H9 (cell line): ENCODE data around the gene ZDHHC1. TPM values are rescaled to one million over a fixed set of nuclear protein-coding genes. Genes with fewer than 3 reads are reported as not detected.

Source experiments
- DNase-seq: peaks from one replicate; pipeline ENCODE4 v3.0.0-alpha.2; 2017
- H2AFZ ChIP-seq: one replicate; pipeline ENCODE4 v1.6.1; 2013; ENCODE audit warnings: mild to moderate bottlenecking, low read length, control low read depth, moderate library complexity
- H2AK5ac ChIP-seq: 2 replicates; pipeline ENCODE4 v1.6.1; 2013; ENCODE audit warnings: low read length, control low read depth, mixed read lengths; ENCODE audit not compliant: insufficient read length
- H2BK120ac ChIP-seq: one replicate; pipeline ENCODE4 v1.6.1; 2013; ENCODE audit warnings: low read depth, mild to moderate bottlenecking, low read length, control low read depth, inconsistent platforms; ENCODE audit not compliant: poor library complexity, severe bottlenecking
- H2BK12ac ChIP-seq: 2 replicates; pipeline ENCODE4 v1.6.1; 2013; ENCODE audit warnings: low read length, control low read depth, mixed read lengths, low read depth; ENCODE audit not compliant: insufficient read length
- H2BK15ac ChIP-seq: 2 replicates; pipeline ENCODE4 v1.6.1; 2013; ENCODE audit warnings: low read depth, low read length, control low read depth
- H2BK20ac ChIP-seq: one replicate; pipeline ENCODE4 v1.6.1; 2013; ENCODE audit warnings: low read depth, mild to moderate bottlenecking, low read length, control low read depth, inconsistent platforms; ENCODE audit not compliant: poor library complexity, severe bottlenecking
- H2BK5ac ChIP-seq: 2 replicates; pipeline ENCODE4 v1.6.1; 2013; ENCODE audit warnings: low read length, control low read depth, mixed read lengths; ENCODE audit not compliant: insufficient read length
- H3K14ac ChIP-seq: 2 replicates; pipeline ENCODE4 v1.6.1; 2013; ENCODE audit warnings: low read length, control low read depth; ENCODE audit not compliant: insufficient read depth
- H3K18ac ChIP-seq: 2 replicates; pipeline ENCODE4 v1.6.1; 2013; ENCODE audit warnings: low read depth, mild to moderate bottlenecking, mixed read lengths, low read length, control low read depth; ENCODE audit not compliant: insufficient read length
- H3K23ac ChIP-seq: 2 replicates; pipeline ENCODE4 v1.6.1; 2013; ENCODE audit warnings: low read length, control low read depth, mixed read lengths, low read depth; ENCODE audit not compliant: insufficient read length
- H3K23me2 ChIP-seq: 2 replicates; pipeline ENCODE4 v1.6.1; 2013; ENCODE audit warnings: low read depth, mild to moderate bottlenecking, mixed read lengths, low read length, control low read depth; ENCODE audit not compliant: insufficient read length, poor library complexity, severe bottlenecking
- H3K27ac ChIP-seq: 2 replicates; pipeline ENCODE4 v1.5.1; 2013; ENCODE audit warnings: low read length, control low read depth, mixed read lengths, low read depth; ENCODE audit not compliant: insufficient read length
- H3K27me3 ChIP-seq: 2 replicates; pipeline ENCODE4 v1.6.1; 2013; ENCODE audit warnings: low read length, control low read depth, inconsistent platforms; ENCODE audit not compliant: insufficient read depth
- H3K4ac ChIP-seq: 2 replicates; pipeline ENCODE4 v1.6.1; 2013; ENCODE audit warnings: low read depth, mild to moderate bottlenecking, control low read depth, inconsistent platforms, low read length, moderate library complexity
- H3K4me1 ChIP-seq: 2 replicates; pipeline ENCODE4 v1.6.1; 2013; ENCODE audit warnings: low read length, control low read depth, inconsistent platforms; ENCODE audit not compliant: insufficient read depth
- H3K4me2 ChIP-seq: 2 replicates; pipeline ENCODE4 v1.6.1; 2013; ENCODE audit warnings: low read length, control low read depth, mixed read lengths; ENCODE audit not compliant: insufficient read length, insufficient read depth
- H3K56ac ChIP-seq: 2 replicates; pipeline ENCODE4 v1.6.1; 2013; ENCODE audit warnings: low read depth, mild to moderate bottlenecking, mixed read lengths, low read length, control low read depth; ENCODE audit not compliant: insufficient read length
- H3K79me1 ChIP-seq: 2 replicates; pipeline ENCODE4 v1.6.1; 2013; ENCODE audit warnings: low read depth, mild to moderate bottlenecking, moderate library complexity, low read length, control low read depth, inconsistent platforms; ENCODE audit not compliant: insufficient read depth, poor library complexity, severe bottlenecking
- H3K79me2 ChIP-seq: 2 replicates; pipeline ENCODE4 v1.6.1; 2013; ENCODE audit warnings: low read length, control low read depth, inconsistent platforms; ENCODE audit not compliant: insufficient read depth
- H3K9ac ChIP-seq: 2 replicates; pipeline ENCODE4 v1.6.1; 2013; ENCODE audit warnings: low read length, control low read depth, mixed read lengths; ENCODE audit not compliant: insufficient read length; ENCODE audit errors: extremely low read depth
- H3K9me3 ChIP-seq: one replicate; pipeline ENCODE4 v1.6.1; 2013; ENCODE audit warnings: low read depth, low read length, inconsistent platforms; ENCODE audit not compliant: control insufficient read depth
- H3T11ph ChIP-seq: one replicate; pipeline ENCODE4 v1.6.1; 2013; ENCODE audit warnings: mild to moderate bottlenecking, low read length, control low read depth, inconsistent platforms
- H4K20me1 ChIP-seq: one replicate; pipeline ENCODE4 v1.6.1; 2013; ENCODE audit not compliant: control insufficient read depth, insufficient read length, insufficient read depth
- H4K5ac ChIP-seq: 2 replicates; pipeline ENCODE4 v1.6.1; 2013; ENCODE audit warnings: low read depth, mild to moderate bottlenecking, mixed read lengths, low read length, control low read depth; ENCODE audit not compliant: insufficient read length
- H4K8ac ChIP-seq: replicated peaks from 2 replicates; pipeline ENCODE4 v1.6.1; 2013; ENCODE audit warnings: low read length, control low read depth, mixed read lengths, low read depth; ENCODE audit not compliant: insufficient read length
- H4K91ac ChIP-seq: 2 replicates; pipeline ENCODE4 v1.6.1; 2013; ENCODE audit warnings: low read depth, mild to moderate bottlenecking, moderate library complexity, mixed read lengths, low read length, control low read depth; ENCODE audit not compliant: insufficient read length
- H3K27ac Mint-ChIP-seq, 3 experiments: 2 replicates in 2 of 3; 3 replicates in 1 of 3; pipeline ENCODE4 v1.8.0; 2020 to 2021; ENCODE audit warnings: mixed read lengths in 3 of 3, mild to moderate bottlenecking in 1 of 3, moderate library complexity in 1 of 3
- H3K27me3 Mint-ChIP-seq: 2 replicates; pipeline ENCODE4 v1.8.0; 2021; ENCODE audit warnings: low read depth, mild to moderate bottlenecking, moderate library complexity, mixed read lengths
- H3K36me3 Mint-ChIP-seq, 3 experiments: 2 replicates in 2 of 3; 3 replicates in 1 of 3; pipeline ENCODE4 v1.8.0; 2020 to 2021; ENCODE audit warnings: low read depth in 3 of 3, mixed read lengths in 3 of 3; ENCODE audit not compliant: insufficient read depth in 1 of 3
- H3K4me1 Mint-ChIP-seq, 2 experiments: 2 replicates each; pipeline ENCODE4 v1.8.0; 2020; ENCODE audit warnings: mixed read lengths in 2 of 2
- H3K4me3 Mint-ChIP-seq, 2 experiments: 2 replicates in 1 of 2; 3 replicates in 1 of 2; pipeline ENCODE4 v1.8.0; 2020 to 2021; ENCODE audit warnings: mild to moderate bottlenecking in 2 of 2, mixed read lengths in 2 of 2, moderate library complexity in 1 of 2
- H3K9me3 Mint-ChIP-seq, 2 experiments: 2 replicates in 1 of 2; 3 replicates in 1 of 2; pipeline ENCODE4 v1.8.0; 2020; ENCODE audit warnings: mild to moderate bottlenecking in 2 of 2, mixed read lengths in 2 of 2, moderate library complexity in 1 of 2
- CTCF ChIP-seq: fragments of 200-600 bp; sonication (generic); conservative IDR thresholded peaks from 3 replicates; pipeline ENCODE4 v1.8.0; 2021; ENCODE audit warnings: antibody characterized with exemption, mild to moderate bottlenecking
- WGBS: extraction: QIAGEN DNeasy Blood & Tissue Kit; methylation state at CpG from one replicate; pipeline ENCODE4 v1.1.7; 2013; ENCODE audit warnings: missing lambda C conversion rate, low lambda C conversion rate, mixed read lengths; ENCODE audit not compliant: insufficient read length; ENCODE audit errors: extremely low coverage; 5-methylcytosine and 5-hydroxymethylcytosine counted together
- total RNA-seq: library from RNA; stranded (reverse); gene quantifications from 2 replicates; pipeline ENCODE4 v1.2.1, GENCODE V29; 2021

Gene ZDHHC1
- total RNA-seq, 1 experiment from 2014 or later: 3.7 TPM

DNA sequence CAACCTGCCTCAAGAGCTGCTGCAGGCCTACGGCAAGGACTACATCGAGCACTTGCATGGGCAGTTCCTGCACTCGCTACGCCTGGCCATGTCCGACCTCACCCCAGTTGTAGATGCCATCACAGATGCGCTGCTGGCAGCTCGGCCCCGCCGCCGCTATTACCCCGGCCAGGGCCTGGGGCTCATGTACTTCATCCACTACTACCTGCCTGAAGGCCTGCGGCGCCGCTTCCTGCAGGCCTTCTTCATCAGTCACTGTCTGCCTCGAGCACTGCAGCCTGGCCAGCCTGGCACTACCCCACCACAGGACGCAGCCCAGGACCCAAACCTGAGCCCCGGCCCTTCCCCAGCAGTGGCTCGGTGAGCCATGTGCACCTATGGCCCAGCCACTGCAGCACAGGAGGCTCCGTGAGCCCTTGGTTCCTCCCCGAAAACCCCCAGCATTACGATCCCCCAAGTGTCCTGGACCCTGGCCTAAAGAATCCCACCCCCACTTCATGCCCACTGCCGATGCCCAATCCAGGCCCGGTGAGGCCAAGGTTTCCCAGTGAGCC is 20.4 kb upstream of the ZDHHC1 start:
- Histone ChIP-seq H3K9me3 (no peaks in the 10 kb centered on the region), H4K5ac (no peak overlapping the region), H2BK12ac (no peak overlapping the region), H3K9ac (no peak overlapping the region), H3K56ac (no peak overlapping the region), H4K8ac (no peak overlapping the region), H2BK5ac (no peak overlapping the region), H3K4me2 (no peak overlapping the region), H3K23ac (no peak overlapping the region), H2AK5ac (no peak overlapping the region), H2BK15ac (no peak overlapping the region), H3K4me1 (peaks cover 4% of the 10 kb centered on the region; the same call in 1 of the 2 replicates), H3K79me2 (no peaks in the 10 kb centered on the region; the same call in 1 of the 2 replicates), H3K27ac (no peak overlapping the region), H3K27me3 (no peaks in the 10 kb centered on the region), H3K23me2 (peaks cover 6% of the 10 kb centered on the region), H3K79me1 (no peaks in the 10 kb centered on the region), H3K4ac (no peak overlapping the region), H2BK20ac (no peak overlapping the region), H3K18ac (no peak overlapping the region), H2AFZ (no peak overlapping the region), H3T11ph (no peak overlapping the region), H4K20me1 (no peaks in the 10 kb centered on the region), H3K14ac (no peak overlapping the region), H4K91ac (no peak overlapping the region), H2BK120ac (no peak overlapping the region)
- peak overlapping the region in 2 of 3 experiments; percentile 27 to 62; a peak in 2 of 7 replicates for H3K27ac Mint-ChIP-seq
- peaks cover 10 to 35% (median 22%) of the 10 kb centered on the region in 3 experiments for H3K36me3 Mint-ChIP-seq
- peaks cover 26 to 27% of the 10 kb centered on the region in 2 experiments for H3K4me1 Mint-ChIP-seq
- no peaks in the 10 kb centered on the region for H3K9me3 Mint-ChIP-seq
- no peak for DNase-seq
- no CpG with 5 or more reads among the region's 23 CpGs for WGBS
- no peaks in the 10 kb centered on the region; the same call in 1 of the 2 replicates for H3K27me3 Mint-ChIP-seq
- no peak overlapping the region for H3K4me3 Mint-ChIP-seq
- TF ChIP-seq CTCF: no peak
